ENCODE measurements around the gene YTHDF2. TPM values are rescaled to one million over a fixed set of nuclear protein-coding genes. Genes with fewer than 3 reads are reported as not detected.
"Not testable (repeated sequence)": the region's sequence is repeated elsewhere in the genome, so short reads cannot be mapped to it uniquely, and the experiment has no call there.

Gene YTHDF2
- total RNA-seq, 2 donors from 2014 or later = 20.2 to 28.7 TPM

DNA sequence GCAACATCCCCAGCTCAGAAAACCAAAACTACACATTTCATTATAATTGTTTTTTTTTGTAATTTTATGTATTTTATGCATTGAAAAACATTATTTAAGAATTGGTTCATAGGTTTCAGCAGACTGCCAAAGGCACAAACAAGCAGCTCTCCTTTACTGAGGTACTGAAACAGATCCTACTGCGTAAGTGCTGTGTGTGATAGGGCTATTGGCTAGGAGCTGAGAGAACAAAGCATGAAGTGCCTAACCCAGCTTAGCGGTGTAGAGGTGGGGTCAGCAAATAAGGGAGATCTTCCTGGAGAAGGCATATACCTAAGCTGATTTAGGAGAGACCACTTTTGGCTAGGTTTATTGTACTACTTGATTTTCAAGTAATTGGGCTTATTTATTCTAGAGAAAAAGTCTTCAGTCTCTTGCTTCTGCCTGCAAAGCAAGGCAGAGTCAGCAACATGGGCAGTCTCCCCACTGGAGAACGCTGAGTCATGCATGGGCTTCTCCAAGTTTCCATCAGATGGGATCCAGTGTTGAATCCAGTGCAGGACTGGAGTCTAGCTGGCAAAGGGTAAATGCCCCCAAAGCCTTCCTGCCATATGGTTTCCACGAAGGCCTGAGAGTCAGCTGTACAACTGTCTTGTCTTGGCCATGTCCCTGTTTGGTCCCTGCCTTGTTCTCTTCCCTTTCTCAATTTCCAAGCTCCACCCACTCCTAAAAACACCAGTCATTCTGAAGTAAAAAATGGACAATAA is 18.0 kb upstream of the YTHDF2 start:
- no peak for TF ChIP-seq POLR2A (IDR thresholded peaks at IDR 0.05)
- TF ChIP-seq, protein P1, sequence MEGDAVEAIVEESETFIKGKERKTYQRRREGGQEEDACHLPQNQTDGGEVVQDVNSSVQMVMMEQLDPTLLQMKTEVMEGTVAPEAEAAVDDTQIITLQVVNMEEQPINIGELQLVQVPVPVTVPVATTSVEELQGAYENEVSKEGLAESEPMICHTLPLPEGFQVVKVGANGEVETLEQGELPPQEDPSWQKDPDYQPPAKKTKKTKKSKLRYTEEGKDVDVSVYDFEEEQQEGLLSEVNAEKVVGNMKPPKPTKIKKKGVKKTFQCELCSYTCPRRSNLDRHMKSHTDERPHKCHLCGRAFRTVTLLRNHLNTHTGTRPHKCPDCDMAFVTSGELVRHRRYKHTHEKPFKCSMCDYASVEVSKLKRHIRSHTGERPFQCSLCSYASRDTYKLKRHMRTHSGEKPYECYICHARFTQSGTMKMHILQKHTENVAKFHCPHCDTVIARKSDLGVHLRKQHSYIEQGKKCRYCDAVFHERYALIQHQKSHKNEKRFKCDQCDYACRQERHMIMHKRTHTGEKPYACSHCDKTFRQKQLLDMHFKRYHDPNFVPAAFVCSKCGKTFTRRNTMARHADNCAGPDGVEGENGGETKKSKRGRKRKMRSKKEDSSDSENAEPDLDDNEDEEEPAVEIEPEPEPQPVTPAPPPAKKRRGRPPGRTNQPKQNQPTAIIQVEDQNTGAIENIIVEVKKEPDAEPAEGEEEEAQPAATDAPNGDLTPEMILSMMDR (IDR thresholded peaks at IDR 0.05) = no peak
- Histone ChIP-seq H3K9me3 (no peaks in the 10 kb centered on the region), H3K27me3 (no peaks in the 10 kb centered on the region), H3K27ac (no peak overlapping the region), H3K4me3 (no peak overlapping the region), H3K36me3 (replicated peaks in 1 of 2; ENCODE audit: insufficient read depth in 1 of 2, low read depth in 2 of 2) (peaks cover 0 to 3% of the 10 kb centered on the region in 2 donors), H3K4me1 (no peaks in the 10 kb centered on the region)
- no peak for ATAC-seq
- WGBS, 2 donors = 83 to 91% methylated on average over 4 of the region's 4 CpGs
- DNase-seq = no peak
- intact Hi-C loops (cut with DNase I) = no loop called here

DNA sequence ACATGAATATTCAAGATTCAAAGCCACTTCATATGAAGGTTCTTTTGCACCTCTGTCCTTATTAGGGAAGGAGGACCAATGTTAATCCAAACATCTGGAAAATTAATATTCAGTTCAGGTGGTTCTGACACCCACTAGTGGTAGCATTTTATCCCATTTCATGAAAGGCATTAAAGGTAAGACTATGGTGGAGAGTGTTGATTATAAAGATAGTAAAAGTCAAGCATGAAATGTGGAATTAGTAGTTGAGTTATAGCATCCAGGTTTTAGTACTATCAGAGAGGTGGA is 17.5 kb upstream of the YTHDF2 start:
- Histone ChIP-seq H3K9me3 (no peaks in the 10 kb centered on the region), H3K36me3 (replicated peaks in 1 of 2; ENCODE audit: insufficient read depth in 1 of 2, low read depth in 2 of 2) (peaks cover 0 to 3% of the 10 kb centered on the region in 2 donors), H3K4me1 (no peaks in the 10 kb centered on the region), H3K27ac (no peak overlapping the region), H3K4me3 (no peak overlapping the region), H3K27me3 (no peaks in the 10 kb centered on the region)
- intact Hi-C loops (cut with DNase I) = no loop called here
- ATAC-seq (no peak), DNase-seq (no peak)
- TF ChIP-seq, protein P1 (IDR thresholded peaks at IDR 0.05) = no peak
- TF ChIP-seq POLR2A (IDR thresholded peaks at IDR 0.05) = no peak

DNA sequence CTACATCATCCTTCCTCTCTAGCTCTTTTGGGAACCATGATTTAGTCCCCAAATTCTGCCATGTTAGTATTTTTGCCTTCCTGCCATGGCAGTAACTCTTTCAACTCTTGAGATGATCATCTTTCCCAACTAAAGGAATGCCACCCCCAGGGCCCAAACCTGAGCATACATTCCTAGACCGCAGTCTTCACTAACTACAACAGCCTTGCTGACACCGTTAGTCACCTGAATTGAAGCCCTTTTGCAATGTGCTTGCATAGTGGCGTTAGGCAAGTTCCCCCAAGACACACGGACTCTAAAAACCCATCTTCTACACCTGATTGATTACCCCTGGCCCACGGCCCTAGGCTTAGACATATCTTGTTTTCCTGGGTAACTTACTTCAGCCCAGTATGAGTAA is 16.4 kb upstream of the YTHDF2 start:
- 65 to 70% methylated on average over 5 of the region's 5 CpGs for WGBS, 2 donors
- intact Hi-C loops (cut with DNase I) = no loop called here
- no peaks in the 10 kb centered on the region for H3K4me1 ChIP-seq
- ATAC-seq (no peak), DNase-seq (no peak)
- TF ChIP-seq POLR2A (IDR thresholded peaks at IDR 0.05) = no peak
- TF ChIP-seq, protein P1 (IDR thresholded peaks at IDR 0.05) = no peak
- no peak overlapping the region for H3K4me3 ChIP-seq
- no peaks in the 10 kb centered on the region for H3K9me3 ChIP-seq
- no peaks in the 10 kb centered on the region for H3K36me3 ChIP-seq (replicated peaks in 1 of 2; ENCODE audit: insufficient read depth in 1 of 2, low read depth in 2 of 2)
- no peak overlapping the region for H3K27ac ChIP-seq
- H3K27me3 ChIP-seq = no peaks in the 10 kb centered on the region

DNA sequence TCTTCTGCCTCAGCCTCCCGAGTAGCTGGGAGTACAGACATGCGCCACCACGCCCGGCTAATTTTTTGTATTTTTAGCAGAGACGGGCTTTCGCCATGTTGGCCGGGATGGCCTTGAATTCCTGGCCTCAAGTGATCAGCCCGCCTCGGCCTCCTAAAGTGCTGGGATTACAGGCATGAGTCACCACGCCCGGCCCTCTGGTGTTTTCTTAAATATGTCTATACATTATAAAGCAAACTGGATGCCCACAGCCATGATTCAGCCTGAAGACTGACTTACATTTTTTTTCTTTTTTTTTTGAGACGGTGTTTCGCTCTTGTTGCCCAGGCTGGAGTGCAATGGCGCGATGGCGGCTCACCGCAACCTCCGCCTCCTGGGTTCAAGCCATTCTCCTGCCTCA is 14.8 kb upstream of the YTHDF2 start:
- H3K36me3 ChIP-seq (replicated peaks in 1 of 2; ENCODE audit: insufficient read depth in 1 of 2, low read depth in 2 of 2); intact Hi-C loops (cut with DNase I); DNase-seq; ATAC-seq; H3K27ac ChIP-seq; H3K4me1 ChIP-seq; H3K9me3 ChIP-seq; H3K4me3 ChIP-seq; H3K27me3 ChIP-seq: not testable (repeated sequence)
- WGBS, 2 donors = 89 to 92% methylated on average over 18 of the region's 18 CpGs

DNA sequence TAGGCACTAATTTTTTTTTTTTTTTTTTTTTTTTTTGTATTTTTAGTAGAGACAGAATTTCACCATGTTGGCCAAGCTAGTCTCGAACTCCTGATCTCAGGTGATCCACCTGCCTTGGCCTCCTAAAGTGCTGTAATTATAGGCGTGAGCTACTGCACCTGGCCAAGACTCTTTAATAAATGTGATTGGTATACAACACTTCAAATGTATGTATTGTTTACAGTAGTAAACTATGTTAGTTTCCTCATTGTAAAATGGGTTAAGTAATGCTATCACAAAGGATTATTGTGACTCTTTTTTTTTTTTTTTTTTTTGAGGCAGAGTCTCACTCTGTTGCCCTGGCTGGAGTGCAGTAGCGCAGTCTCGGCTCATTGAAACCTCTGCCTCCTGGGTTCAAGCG is 11.4 kb upstream of the YTHDF2 start:
- intact Hi-C loops (cut with DNase I); H3K27me3 ChIP-seq; DNase-seq; H3K9me3 ChIP-seq; H3K4me1 ChIP-seq; ATAC-seq; H3K27ac ChIP-seq; H3K4me3 ChIP-seq; H3K36me3 ChIP-seq (replicated peaks in 1 of 2; ENCODE audit: insufficient read depth in 1 of 2, low read depth in 2 of 2): not testable (repeated sequence)
- 90 to 93% methylated on average over 5 of the region's 5 CpGs for WGBS, 2 donors

DNA sequence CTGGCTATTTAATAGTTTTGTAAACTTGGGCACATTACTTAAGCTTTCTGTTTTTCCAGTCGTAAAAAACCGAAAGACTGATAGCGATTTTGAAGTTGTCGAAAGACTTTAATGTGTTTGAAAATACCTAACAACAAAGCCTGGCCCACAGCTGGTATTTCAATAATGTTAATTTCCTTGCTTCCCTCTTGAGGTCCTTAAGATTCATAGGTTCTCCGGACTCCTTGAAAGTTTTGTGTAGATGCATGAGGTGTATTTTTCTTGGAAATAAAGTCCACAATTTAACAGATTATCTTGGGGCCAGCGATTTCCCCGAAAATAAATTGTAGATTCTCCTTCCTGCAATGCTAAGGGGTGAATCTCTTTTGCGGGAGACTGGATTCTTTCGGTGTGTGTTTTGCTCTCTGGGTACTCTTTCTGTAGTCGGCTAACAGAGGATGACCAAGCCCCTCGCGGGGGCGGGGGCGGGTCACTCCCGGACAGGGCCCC is 735 bp upstream of the YTHDF2 start:
- DNase-seq (no peak), ATAC-seq (no peak)
- H3K27ac ChIP-seq = peak overlapping the region; percentile 77 to 96 (median 95)
- H3K36me3 ChIP-seq (replicated peaks in 1 of 2; ENCODE audit: insufficient read depth in 1 of 2, low read depth in 2 of 2) = peaks cover 0 to 3% of the 10 kb centered on the region in 2 donors
- H3K9me3 ChIP-seq = no peaks in the 10 kb centered on the region
- no peaks in the 10 kb centered on the region for H3K27me3 ChIP-seq
- TF ChIP-seq, protein P1 (IDR thresholded peaks at IDR 0.05) = no peak
- TF ChIP-seq POLR2A (IDR thresholded peaks at IDR 0.05) = no peak
- WGBS, 2 donors = 7 to 17% methylated on average over 10 to 15 of the region's 15 CpGs
- intact Hi-C loops (cut with DNase I) = no loop called here
- peak overlapping the region; percentile 2 to 29 for H3K4me3 ChIP-seq
- H3K4me1 ChIP-seq = peaks cover 38% of the 10 kb centered on the region
